Neural cell (in vitro differentiated cells): Measurements from ENCODE around the gene SLC34A3. TPM values are rescaled to one million over a fixed set of nuclear protein-coding genes. Genes with fewer than 3 reads are reported as not detected.

Experiments
- H2AFZ ChIP-seq: fragments of 200-600, 300-800 bp; sonication (generic), shearing (Covaris generic); 2 replicates; pipeline ENCODE4 v1.6.0; 2014; ENCODE audit warnings: low read depth, mild to moderate bottlenecking, antibody characterized with exemption, low read length, moderate library complexity
- H3F3A ChIP-seq: fragments of 200-600 bp; shearing (Covaris generic); 2 replicates; pipeline ENCODE4 v1.6.1; 2016; ENCODE audit warnings: mild to moderate bottlenecking, moderate library complexity, mixed read lengths, antibody characterized with exemption, low read length; ENCODE audit not compliant: insufficient read depth, poor library complexity, severe bottlenecking
- H3K27ac ChIP-seq: fragments of 200-600, 300-800 bp; sonication (generic), shearing (Covaris generic); 2 replicates; pipeline ENCODE4 v1.5.1; 2014; ENCODE audit warnings: mild to moderate bottlenecking, low read length, moderate library complexity
- H3K27me3 ChIP-seq: fragments of 300-800, 200-600 bp; sonication (generic), shearing (Covaris generic); 2 replicates; pipeline ENCODE4 v1.6.0; 2014; ENCODE audit warnings: mild to moderate bottlenecking, low read depth, low read length, moderate library complexity; ENCODE audit not compliant: insufficient read depth
- H3K36me3 ChIP-seq: fragments of 300-800, 200-600 bp; sonication (generic), shearing (Covaris generic); 2 replicates; pipeline ENCODE4 v1.5.1; 2014; ENCODE audit warnings: mild to moderate bottlenecking, antibody characterized with exemption, low read length, moderate library complexity; ENCODE audit not compliant: insufficient read depth
- H3K4me2 ChIP-seq: fragments of 300-800, 200-600 bp; sonication (generic), shearing (Covaris generic); 2 replicates; pipeline ENCODE4 v1.6.0; 2014; ENCODE audit warnings: mild to moderate bottlenecking, low read length
- H3K4me3 ChIP-seq: fragments of 300-800, 200-600 bp; sonication (generic), shearing (Covaris generic); 2 replicates; pipeline ENCODE4 v1.5.1; 2014; ENCODE audit warnings: mild to moderate bottlenecking, low read length, moderate library complexity
- H3K79me2 ChIP-seq: fragments of 200-600 bp; shearing (Covaris generic); replicated peaks from 2 replicates; pipeline ENCODE4 v1.6.0; 2014; ENCODE audit warnings: mild to moderate bottlenecking, low read length, moderate library complexity; ENCODE audit not compliant: insufficient read depth
- H3K9ac ChIP-seq: fragments of 300-800, 200-600 bp; sonication (generic), shearing (Covaris generic); 2 replicates; pipeline ENCODE4 v1.6.1; 2016; ENCODE audit warnings: mild to moderate bottlenecking, low read length, mixed read lengths
- H3K9me2 ChIP-seq: fragments of 200-600 bp; shearing (Covaris generic); 2 replicates; pipeline ENCODE4 v1.6.1; 2016; ENCODE audit warnings: mild to moderate bottlenecking, low read length, mixed read lengths; ENCODE audit not compliant: insufficient read depth
- H3K9me3 ChIP-seq: fragments of 200-600, 300-800 bp; sonication (generic), shearing (Covaris generic); 2 replicates; pipeline ENCODE4 v1.6.1; 2016; ENCODE audit warnings: mild to moderate bottlenecking, mixed run types, low read length, moderate library complexity, mixed read lengths
- H4K20me1 ChIP-seq: fragments of 200-600 bp; shearing (Covaris generic); 2 replicates; pipeline ENCODE4 v1.6.1; 2016; ENCODE audit warnings: mild to moderate bottlenecking, mixed run types; ENCODE audit not compliant: insufficient read depth
- EP300 ChIP-seq: fragments of 450-650 bp; conservative IDR thresholded peaks from 2 replicates; pipeline ENCODE4 v1.6.1; 2014; ENCODE audit warnings: antibody characterized with exemption, mild to moderate bottlenecking, moderate library complexity; ENCODE audit not compliant: poor library complexity, severe bottlenecking
- EZH2 ChIP-seq: fragments of 200-600, 300-800 bp; shearing (Covaris generic), sonication (generic); IDR thresholded peaks from 2 replicates; pipeline ENCODE4 v1.6.1; 2014; ENCODE audit warnings: antibody characterized with exemption, low read length, borderline replicate concordance, mild to moderate bottlenecking; ENCODE audit not compliant: insufficient read depth, poor library complexity, severe bottlenecking
- MXI1 ChIP-seq: fragments of 450-650 bp; conservative IDR thresholded peaks from 2 replicates; pipeline ENCODE4 v1.6.1; 2014; ENCODE audit warnings: antibody characterized with exemption, mild to moderate bottlenecking; ENCODE audit not compliant: poor library complexity, severe bottlenecking
- POLR2AphosphoS5 ChIP-seq: IDR thresholded peaks from 2 replicates; pipeline ENCODE4 v1.6.1; 2012
- RAD21 ChIP-seq: fragments of 450-650 bp; conservative IDR thresholded peaks from 2 replicates; pipeline ENCODE4 v1.6.1; 2014; ENCODE audit warnings: antibody characterized with exemption, mild to moderate bottlenecking, moderate library complexity
- SMC3 ChIP-seq: fragments of 450-650 bp; conservative IDR thresholded peaks from 2 replicates; pipeline ENCODE4 v1.6.1; 2014; ENCODE audit warnings: antibody characterized with exemption, mild to moderate bottlenecking, moderate library complexity; ENCODE audit not compliant: poor library complexity
- TAF1 ChIP-seq: IDR thresholded peaks from 2 replicates; pipeline ENCODE4 v1.6.1; 2012; ENCODE audit warnings: low read depth
- polyA plus RNA-seq: library from polyadenylated mRNA; depleted of rRNA; stranded (reverse); fragments of >200 nt; gene quantifications from 2 replicates; pipeline ENCODE4 v1.2.3, GENCODE V29; 2014
- TF ChIP-seq, protein P1 (sequence below): IDR thresholded peaks from 2 replicates; pipeline ENCODE4 v1.6.1; 2012; ENCODE audit warnings: borderline replicate concordance
- TF ChIP-seq, protein P2 (sequence below): fragments of 450-650 bp; IDR thresholded peaks from 2 replicates; pipeline ENCODE4 v1.5.1; 2014; ENCODE audit warnings: antibody characterized with exemption, mild to moderate bottlenecking, moderate library complexity; ENCODE audit not compliant: poor library complexity, severe bottlenecking

SLC34A3 gene
- polyA plus RNA-seq, 1 donor from 2014 or later: 0.27 TPM

DNA sequence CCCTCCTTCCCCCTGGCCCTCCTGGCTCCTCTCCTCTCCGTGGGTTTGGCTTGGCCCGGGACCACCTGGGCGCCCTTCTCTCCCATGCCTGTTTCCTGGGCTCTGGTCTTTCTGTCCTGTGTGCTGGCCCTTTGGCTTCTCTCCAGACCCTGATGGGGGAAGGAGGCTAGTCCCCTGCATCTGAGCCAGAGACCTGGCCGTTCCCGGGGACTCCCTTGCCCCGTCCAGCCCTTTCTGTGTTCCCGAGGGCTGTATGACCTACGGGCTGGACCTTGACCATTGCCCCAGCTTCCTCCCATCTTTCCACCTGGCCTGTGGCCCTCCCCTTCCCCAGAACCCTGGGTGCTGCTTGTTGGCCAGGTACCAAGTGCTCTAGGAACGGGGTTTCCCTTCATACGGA, 32.8 kb downstream of the SLC34A3 start:
- Histone ChIP-seq H3K79me2 (no peaks in the 10 kb centered on the region), H3K9me3 (no peaks in the 10 kb centered on the region), H3F3A (no peaks in the 10 kb centered on the region), H3K4me2 (no peak overlapping the region), H3K9ac (no peak overlapping the region), H3K36me3 (no peaks in the 10 kb centered on the region), H3K4me3 (no peak overlapping the region), H3K9me2 (no peaks in the 10 kb centered on the region), H2AFZ (no peak overlapping the region), H3K27ac (no peak overlapping the region), H3K27me3 (no peaks in the 10 kb centered on the region), H4K20me1 (no peaks in the 10 kb centered on the region)
- TF ChIP-seq, protein P1, sequence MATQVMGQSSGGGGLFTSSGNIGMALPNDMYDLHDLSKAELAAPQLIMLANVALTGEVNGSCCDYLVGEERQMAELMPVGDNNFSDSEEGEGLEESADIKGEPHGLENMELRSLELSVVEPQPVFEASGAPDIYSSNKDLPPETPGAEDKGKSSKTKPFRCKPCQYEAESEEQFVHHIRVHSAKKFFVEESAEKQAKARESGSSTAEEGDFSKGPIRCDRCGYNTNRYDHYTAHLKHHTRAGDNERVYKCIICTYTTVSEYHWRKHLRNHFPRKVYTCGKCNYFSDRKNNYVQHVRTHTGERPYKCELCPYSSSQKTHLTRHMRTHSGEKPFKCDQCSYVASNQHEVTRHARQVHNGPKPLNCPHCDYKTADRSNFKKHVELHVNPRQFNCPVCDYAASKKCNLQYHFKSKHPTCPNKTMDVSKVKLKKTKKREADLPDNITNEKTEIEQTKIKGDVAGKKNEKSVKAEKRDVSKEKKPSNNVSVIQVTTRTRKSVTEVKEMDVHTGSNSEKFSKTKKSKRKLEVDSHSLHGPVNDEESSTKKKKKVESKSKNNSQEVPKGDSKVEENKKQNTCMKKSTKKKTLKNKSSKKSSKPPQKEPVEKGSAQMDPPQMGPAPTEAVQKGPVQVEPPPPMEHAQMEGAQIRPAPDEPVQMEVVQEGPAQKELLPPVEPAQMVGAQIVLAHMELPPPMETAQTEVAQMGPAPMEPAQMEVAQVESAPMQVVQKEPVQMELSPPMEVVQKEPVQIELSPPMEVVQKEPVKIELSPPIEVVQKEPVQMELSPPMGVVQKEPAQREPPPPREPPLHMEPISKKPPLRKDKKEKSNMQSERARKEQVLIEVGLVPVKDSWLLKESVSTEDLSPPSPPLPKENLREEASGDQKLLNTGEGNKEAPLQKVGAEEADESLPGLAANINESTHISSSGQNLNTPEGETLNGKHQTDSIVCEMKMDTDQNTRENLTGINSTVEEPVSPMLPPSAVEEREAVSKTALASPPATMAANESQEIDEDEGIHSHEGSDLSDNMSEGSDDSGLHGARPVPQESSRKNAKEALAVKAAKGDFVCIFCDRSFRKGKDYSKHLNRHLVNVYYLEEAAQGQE: no peak
- no peak for TF ChIP-seq MXI1
- no peak for TF ChIP-seq POLR2AphosphoS5
- TF ChIP-seq EP300: no peak
- TF ChIP-seq, protein P2, sequence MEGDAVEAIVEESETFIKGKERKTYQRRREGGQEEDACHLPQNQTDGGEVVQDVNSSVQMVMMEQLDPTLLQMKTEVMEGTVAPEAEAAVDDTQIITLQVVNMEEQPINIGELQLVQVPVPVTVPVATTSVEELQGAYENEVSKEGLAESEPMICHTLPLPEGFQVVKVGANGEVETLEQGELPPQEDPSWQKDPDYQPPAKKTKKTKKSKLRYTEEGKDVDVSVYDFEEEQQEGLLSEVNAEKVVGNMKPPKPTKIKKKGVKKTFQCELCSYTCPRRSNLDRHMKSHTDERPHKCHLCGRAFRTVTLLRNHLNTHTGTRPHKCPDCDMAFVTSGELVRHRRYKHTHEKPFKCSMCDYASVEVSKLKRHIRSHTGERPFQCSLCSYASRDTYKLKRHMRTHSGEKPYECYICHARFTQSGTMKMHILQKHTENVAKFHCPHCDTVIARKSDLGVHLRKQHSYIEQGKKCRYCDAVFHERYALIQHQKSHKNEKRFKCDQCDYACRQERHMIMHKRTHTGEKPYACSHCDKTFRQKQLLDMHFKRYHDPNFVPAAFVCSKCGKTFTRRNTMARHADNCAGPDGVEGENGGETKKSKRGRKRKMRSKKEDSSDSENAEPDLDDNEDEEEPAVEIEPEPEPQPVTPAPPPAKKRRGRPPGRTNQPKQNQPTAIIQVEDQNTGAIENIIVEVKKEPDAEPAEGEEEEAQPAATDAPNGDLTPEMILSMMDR: no peak
- no peak for TF ChIP-seq TAF1
- no peak for TF ChIP-seq SMC3
- TF ChIP-seq RAD21: no peak
- TF ChIP-seq EZH2: no peak

DNA sequence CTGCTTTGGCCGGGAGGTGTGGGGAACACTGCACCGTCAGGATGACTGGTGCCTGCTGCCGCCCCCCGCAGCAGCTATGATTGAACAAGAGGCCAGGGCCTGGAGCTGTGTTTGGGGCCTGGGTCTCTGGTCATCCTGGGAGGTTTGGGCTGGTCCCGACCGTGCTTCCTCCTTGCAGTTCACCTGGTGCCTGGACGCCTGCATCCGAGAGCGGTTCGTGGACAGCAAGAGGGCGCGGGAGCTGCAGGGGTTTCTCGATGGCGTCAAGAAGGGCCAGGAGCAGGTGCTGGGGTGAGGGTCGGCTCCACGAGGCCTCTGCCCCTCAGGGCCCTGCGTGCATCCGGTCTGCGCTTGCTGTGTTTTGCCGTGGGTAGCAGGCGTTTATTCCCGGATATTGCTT, 33.4 kb downstream of the SLC34A3 start:
- no peak overlapping the region for H3K4me2 ChIP-seq
- no peaks in the 10 kb centered on the region for H3K27me3 ChIP-seq
- H3K27ac ChIP-seq: no peak overlapping the region
- TF ChIP-seq EP300 (no peak), SMC3 (no peak), POLR2AphosphoS5 (no peak), EZH2 (no peak), RAD21 (no peak), MXI1 (no peak), TAF1 (no peak)
- TF ChIP-seq, protein P2: no peak
- TF ChIP-seq, protein P1: no peak
- no peak overlapping the region for H2AFZ ChIP-seq
- H3K36me3 ChIP-seq: no peaks in the 10 kb centered on the region
- no peak overlapping the region for H3K9ac ChIP-seq
- no peaks in the 10 kb centered on the region for H3K9me2 ChIP-seq
- H3K9me3 ChIP-seq: no peaks in the 10 kb centered on the region
- no peaks in the 10 kb centered on the region for H4K20me1 ChIP-seq
- H3K79me2 ChIP-seq: no peaks in the 10 kb centered on the region
- H3K4me3 ChIP-seq: no peak overlapping the region
- H3F3A ChIP-seq: no peaks in the 10 kb centered on the region
